IMR-90 (cell line): ENCODE data around the gene MICALL2.

Experiments used
- CHD1 ChIP-seq: IDR thresholded peaks from 2 replicates; pipeline ENCODE4 v1.6.1; 2012; ENCODE audit warnings: low read depth, low read length, improper control_type of control experiment
- MAFK ChIP-seq: IDR thresholded peaks from 2 replicates; pipeline ENCODE4 v1.6.1; 2012; ENCODE audit warnings: low read depth, low read length, improper control_type of control experiment
- POLR2A ChIP-seq: IDR thresholded peaks from 2 replicates; pipeline ENCODE4 v1.6.1; 2012; ENCODE audit warnings: mild to moderate bottlenecking, low read depth, low read length
- RAD21 ChIP-seq: IDR thresholded peaks from 2 replicates; pipeline ENCODE4 v1.6.1; 2012; ENCODE audit warnings: low read length, improper control_type of control experiment
- USF2 ChIP-seq: fragments of 150-350 bp; IDR thresholded peaks from 2 replicates; pipeline ENCODE4 v1.6.1; 2017; ENCODE audit warnings: mild to moderate bottlenecking, antibody characterized with exemption, low read length, low read depth
- TF ChIP-seq, protein P1 (sequence below): conservative IDR thresholded peaks from 2 replicates; pipeline ENCODE4 v1.5.1; 2012; ENCODE audit warnings: mild to moderate bottlenecking, low read depth, low read length, improper control_type of control experiment

DNA sequence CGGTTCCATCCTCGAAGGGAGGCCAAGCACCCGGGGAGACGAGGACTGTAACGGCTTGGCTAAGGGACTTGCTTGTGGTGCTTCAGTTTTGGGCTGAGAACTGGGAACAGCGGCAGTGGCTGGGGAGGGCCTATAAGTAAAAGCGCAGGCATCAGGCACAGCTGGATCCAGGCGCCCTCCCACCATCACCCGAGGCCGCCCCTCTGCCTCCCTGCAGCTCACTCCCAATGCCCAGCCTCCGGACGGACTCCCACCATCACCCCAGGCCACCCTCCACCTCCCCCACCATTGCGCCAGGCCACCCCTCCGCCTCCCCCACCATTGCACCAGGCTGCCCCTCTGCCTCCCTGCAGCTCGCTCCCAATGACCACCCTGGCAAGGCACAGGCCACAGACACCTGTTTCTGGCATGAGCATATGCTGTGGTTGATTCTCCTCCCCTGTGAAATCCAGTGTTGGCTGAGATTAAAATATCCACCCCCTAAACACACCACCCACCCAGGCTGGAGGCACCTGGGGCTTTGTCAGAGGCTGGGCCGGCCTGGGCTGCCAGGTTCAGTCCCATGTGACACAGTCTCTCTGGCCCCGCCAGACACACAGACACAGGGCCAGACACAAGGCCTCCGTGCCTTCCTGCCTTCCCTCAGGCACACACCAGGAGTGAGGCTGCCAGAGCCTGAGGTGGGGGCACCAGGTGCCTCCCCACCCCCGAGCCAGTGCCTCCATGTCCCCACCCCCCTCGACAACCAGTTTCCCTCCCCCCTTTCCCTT is 16.7 kb downstream of the MICALL2 start:
- TF ChIP-seq, protein P1, sequence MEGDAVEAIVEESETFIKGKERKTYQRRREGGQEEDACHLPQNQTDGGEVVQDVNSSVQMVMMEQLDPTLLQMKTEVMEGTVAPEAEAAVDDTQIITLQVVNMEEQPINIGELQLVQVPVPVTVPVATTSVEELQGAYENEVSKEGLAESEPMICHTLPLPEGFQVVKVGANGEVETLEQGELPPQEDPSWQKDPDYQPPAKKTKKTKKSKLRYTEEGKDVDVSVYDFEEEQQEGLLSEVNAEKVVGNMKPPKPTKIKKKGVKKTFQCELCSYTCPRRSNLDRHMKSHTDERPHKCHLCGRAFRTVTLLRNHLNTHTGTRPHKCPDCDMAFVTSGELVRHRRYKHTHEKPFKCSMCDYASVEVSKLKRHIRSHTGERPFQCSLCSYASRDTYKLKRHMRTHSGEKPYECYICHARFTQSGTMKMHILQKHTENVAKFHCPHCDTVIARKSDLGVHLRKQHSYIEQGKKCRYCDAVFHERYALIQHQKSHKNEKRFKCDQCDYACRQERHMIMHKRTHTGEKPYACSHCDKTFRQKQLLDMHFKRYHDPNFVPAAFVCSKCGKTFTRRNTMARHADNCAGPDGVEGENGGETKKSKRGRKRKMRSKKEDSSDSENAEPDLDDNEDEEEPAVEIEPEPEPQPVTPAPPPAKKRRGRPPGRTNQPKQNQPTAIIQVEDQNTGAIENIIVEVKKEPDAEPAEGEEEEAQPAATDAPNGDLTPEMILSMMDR, result no peak
- TF ChIP-seq POLR2A, result no peak
- no peak for TF ChIP-seq MAFK
- TF ChIP-seq RAD21, result no peak
- TF ChIP-seq USF2, result no peak
- no peak for TF ChIP-seq CHD1
